Keratinocyte (primary cell): ENCODE measurements around the gene KDM1B. TPM values are rescaled to one million over a fixed set of nuclear protein-coding genes. Genes with fewer than 3 reads are reported as not detected.

ENCODE experiments used
- DNase-seq: peaks from one replicate; pipeline ENCODE4 v3.0.0-alpha.2; 2011; ENCODE audit warnings: low read depth, missing footprints, low spot score
- FAIRE-seq: peaks from 2 replicates; lab custom pipeline; 2011; peaks lifted over from hg19 to GRCh38; lab: Jason Lieb, UNC
- H2AFZ ChIP-seq: 2 replicates; pipeline ENCODE4 v1.6.0; 2012; ENCODE audit warnings: low read length, control low read depth, inconsistent platforms; ENCODE audit not compliant: control insufficient read depth
- H3K27ac ChIP-seq: 2 replicates; pipeline ENCODE4 v1.5.1; 2011; ENCODE audit warnings: low read length; ENCODE audit not compliant: control insufficient read depth, insufficient read depth
- H3K27me3 ChIP-seq: 3 replicates; pipeline ENCODE4 v1.6.0; 2011; ENCODE audit warnings: low read length; ENCODE audit not compliant: control insufficient read depth, insufficient read depth; ENCODE audit errors: extremely low read depth
- H3K36me3 ChIP-seq, 2 experiments: 2 replicates in 1 of 2; 3 replicates in 1 of 2; pipeline ENCODE4 v1.5.1; 2011; ENCODE audit warnings: low read length in 2 of 2, mild to moderate bottlenecking in 1 of 2; ENCODE audit not compliant: control insufficient read depth in 2 of 2, insufficient read depth in 2 of 2; ENCODE audit errors: extremely low read depth in 1 of 2
- H3K4me1 ChIP-seq: 3 replicates; pipeline ENCODE4 v1.5.1; 2011; ENCODE audit warnings: low read length; ENCODE audit not compliant: control insufficient read depth, insufficient read depth; ENCODE audit errors: extremely low read depth
- H3K4me2 ChIP-seq: 3 replicates; pipeline ENCODE4 v1.6.0; 2011; ENCODE audit warnings: low read depth, low read length; ENCODE audit not compliant: control insufficient read depth, insufficient read depth; ENCODE audit errors: extremely low read depth
- H3K4me3 ChIP-seq, 3 experiments: fragments of 200-600 bp in 1 of 3; sonication (generic) in 1 of 3; 2 replicates in 2 of 3; 3 replicates in 1 of 3; pipeline ENCODE4 v1.5.1; 2011 to 2016; ENCODE audit warnings: low read length in 3 of 3, mild to moderate bottlenecking in 3 of 3, control low read depth in 2 of 3, inconsistent platforms in 1 of 3, low read depth in 1 of 3, mixed read lengths in 1 of 3, mixed run types in 1 of 3, moderate library complexity in 1 of 3; ENCODE audit not compliant: control insufficient read depth in 2 of 3, insufficient read depth in 2 of 3; ENCODE audit errors: extremely low read depth in 1 of 3
- H3K79me2 ChIP-seq: 2 replicates; pipeline ENCODE4 v1.6.0; 2012; ENCODE audit warnings: low read length; ENCODE audit not compliant: control insufficient read depth, insufficient read depth
- H3K9ac ChIP-seq: 3 replicates; pipeline ENCODE4 v1.6.0; 2011; ENCODE audit warnings: low read length; ENCODE audit not compliant: control insufficient read depth, insufficient read depth; ENCODE audit errors: extremely low read depth
- H3K9me1 ChIP-seq: 3 replicates; pipeline ENCODE4 v1.6.0; 2011; ENCODE audit warnings: low read length; ENCODE audit not compliant: control insufficient read depth, insufficient read depth; ENCODE audit errors: extremely low read depth
- H3K9me3 ChIP-seq: 2 replicates; pipeline ENCODE4 v1.5.1; 2012; ENCODE audit warnings: low read depth, low read length; ENCODE audit not compliant: control insufficient read depth
- H4K20me1 ChIP-seq: 3 replicates; pipeline ENCODE4 v1.6.0; 2011; ENCODE audit warnings: low read length; ENCODE audit not compliant: control insufficient read depth, insufficient read depth; ENCODE audit errors: extremely low read depth
- EZH2 ChIP-seq: IDR thresholded peaks from one replicate; pipeline ENCODE4 v1.6.1; 2012; ENCODE audit warnings: inconsistent platforms, mild to moderate bottlenecking, low read length, moderate library complexity
- dilution Hi-C: fragments of 300-500 bp; cut with MboI; formaldehyde crosslinking; loops from one replicate; pipeline ENCODE4 v1.7.0; 2020; ENCODE audit warnings: low sequenced_read_pairs; ENCODE audit not compliant: extremely low pct_ligation_motif_present
- polyA plus RNA-seq, 5 experiments: library from polyadenylated mRNA; depleted of rRNA in 3 of 5; stranded (reverse) in 3 of 5; stranded (forward) in 1 of 5; unstranded in 1 of 5; fragments of >200 nt; gene quantifications; 1 replicate in 1 of 5; 2 replicates in 3 of 5; 3 replicates in 1 of 5; pipeline versions ENCODE4 v1.2.1 to v1.2.3, GENCODE V29; 2011 to 2012; ENCODE audit warnings: missing spikeins in 2 of 5, low read depth in 1 of 5, low replicate concordance in 1 of 5
- TF ChIP-seq, protein P1 (sequence below), 3 experiments: IDR thresholded peaks in 1 of 3; conservative IDR thresholded peaks in 1 of 3; optimal IDR thresholded peaks in 1 of 3; 2 replicates in 2 of 3; 3 replicates in 1 of 3; pipeline versions ENCODE3 to v1.5.1; 2011; ENCODE audit warnings: low read length in 3 of 3, mild to moderate bottlenecking in 3 of 3, moderate library complexity in 2 of 3, control low read depth in 1 of 3, inconsistent platforms in 1 of 3; ENCODE audit not compliant: insufficient read depth in 2 of 3; ENCODE audit errors: extremely low read depth in 1 of 3

Gene KDM1B
- polyA plus RNA-seq, 1 donor (not counting 4 experiments of a cell fraction or from before 2014, with no cell fraction given) = 32.7 TPM

GRCh38 chr6:18266523-18266912 lies 111.3 kb downstream of the KDM1B start:
- Histone ChIP-seq H3K4me2 (no peak overlapping the region), H3K9ac (no peak overlapping the region), H3K9me3 (peaks cover 2% of the 10 kb centered on the region), H4K20me1 (no peaks in the 10 kb centered on the region), H3K79me2 (peaks cover 25% of the 10 kb centered on the region), H3K27ac (no peak overlapping the region), H3K4me3 (no peak overlapping the region), H2AFZ (no peak overlapping the region), H3K9me1 (no peaks in the 10 kb centered on the region), H3K27me3 (no peaks in the 10 kb centered on the region), H3K4me1 (peaks cover 28% of the 10 kb centered on the region), H3K36me3 (no peaks in the 10 kb centered on the region)
- TF ChIP-seq, protein P1, sequence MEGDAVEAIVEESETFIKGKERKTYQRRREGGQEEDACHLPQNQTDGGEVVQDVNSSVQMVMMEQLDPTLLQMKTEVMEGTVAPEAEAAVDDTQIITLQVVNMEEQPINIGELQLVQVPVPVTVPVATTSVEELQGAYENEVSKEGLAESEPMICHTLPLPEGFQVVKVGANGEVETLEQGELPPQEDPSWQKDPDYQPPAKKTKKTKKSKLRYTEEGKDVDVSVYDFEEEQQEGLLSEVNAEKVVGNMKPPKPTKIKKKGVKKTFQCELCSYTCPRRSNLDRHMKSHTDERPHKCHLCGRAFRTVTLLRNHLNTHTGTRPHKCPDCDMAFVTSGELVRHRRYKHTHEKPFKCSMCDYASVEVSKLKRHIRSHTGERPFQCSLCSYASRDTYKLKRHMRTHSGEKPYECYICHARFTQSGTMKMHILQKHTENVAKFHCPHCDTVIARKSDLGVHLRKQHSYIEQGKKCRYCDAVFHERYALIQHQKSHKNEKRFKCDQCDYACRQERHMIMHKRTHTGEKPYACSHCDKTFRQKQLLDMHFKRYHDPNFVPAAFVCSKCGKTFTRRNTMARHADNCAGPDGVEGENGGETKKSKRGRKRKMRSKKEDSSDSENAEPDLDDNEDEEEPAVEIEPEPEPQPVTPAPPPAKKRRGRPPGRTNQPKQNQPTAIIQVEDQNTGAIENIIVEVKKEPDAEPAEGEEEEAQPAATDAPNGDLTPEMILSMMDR (optimal IDR thresholded peaks at IDR 0.05 in 1 of 3, IDR thresholded peaks at IDR 0.05 in 1 of 3, conservative IDR thresholded peaks at IDR 0.05 in 1 of 3; ENCODE audit: extremely low read depth in 1 of 3, insufficient read depth in 2 of 3, low read length in 3 of 3) = no peak
- TF ChIP-seq EZH2 = no peak
- DNase-seq = no peak
- dilution Hi-C loops = no loop called here
- no peak for FAIRE-seq

DNA sequence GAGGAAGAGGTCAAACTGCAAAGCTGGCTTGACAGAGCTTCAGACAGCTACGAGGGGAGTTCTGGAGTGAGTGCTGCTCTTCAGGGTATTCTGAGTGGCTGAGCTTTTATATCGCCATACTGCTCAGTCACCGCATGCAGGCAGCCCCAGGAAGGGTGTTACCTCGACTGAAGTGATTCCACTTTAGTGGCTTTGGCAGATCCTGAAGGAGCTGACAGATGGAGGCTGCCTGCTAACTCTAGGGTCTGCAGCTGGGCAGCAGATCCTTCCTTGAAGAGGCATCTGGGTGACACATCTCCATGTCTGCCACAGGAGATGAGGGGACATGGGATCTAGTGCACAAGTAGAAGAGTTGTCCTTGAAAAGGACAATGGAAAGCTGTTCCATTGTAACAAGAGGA lies 112.8 kb downstream of the KDM1B start:
- Histone ChIP-seq H3K27ac (no peak overlapping the region), H3K27me3 (no peaks in the 10 kb centered on the region), H3K4me3 (no peak overlapping the region), H4K20me1 (no peaks in the 10 kb centered on the region), H3K9me3 (peaks cover 2% of the 10 kb centered on the region), H3K4me2 (no peak overlapping the region), H3K9ac (no peak overlapping the region), H3K4me1 (peaks cover 14% of the 10 kb centered on the region), H3K9me1 (no peaks in the 10 kb centered on the region), H3K79me2 (peaks cover 10% of the 10 kb centered on the region), H3K36me3 (no peaks in the 10 kb centered on the region), H2AFZ (no peak overlapping the region)
- no peak for TF ChIP-seq EZH2
- TF ChIP-seq, protein P1 (optimal IDR thresholded peaks at IDR 0.05 in 1 of 3, IDR thresholded peaks at IDR 0.05 in 1 of 3, conservative IDR thresholded peaks at IDR 0.05 in 1 of 3; ENCODE audit: extremely low read depth in 1 of 3, insufficient read depth in 2 of 3, low read length in 3 of 3) = no peak
- FAIRE-seq (no peak), DNase-seq (no peak)
- dilution Hi-C loops = no loop called here
